Thyroid gland (tissue), 4 donors: ENCODE measurements around the gene AIF1L.

ENCODE experiments used
- CTCF ChIP-seq, 6 experiments: fragments of 200-600 bp in 3 of 6; fragments of 450-650 bp in 3 of 6; sonication (generic) in 3 of 6; IDR thresholded peaks; one replicate each; pipeline ENCODE4 v1.5.1; 2016 to 2019; ENCODE audit warnings: antibody characterized with exemption in 6 of 6, mild to moderate bottlenecking in 2 of 6, inconsistent platforms in 1 of 6, moderate library complexity in 1 of 6
- POLR2A ChIP-seq, 2 donors: fragments of 450-650 bp; IDR thresholded peaks; one replicate each; pipeline ENCODE4 v1.6.1; 2017; ENCODE audit warnings: antibody characterized with exemption in 2 of 2, mild to moderate bottlenecking in 2 of 2, moderate library complexity in 1 of 2

- TF ChIP-seq POLR2A (IDR thresholded peaks at IDR 0.05) (no peak), CTCF (IDR thresholded peaks at IDR 0.05) (no peak)
Observed at GRCh38 chr9:131105952-131106351, 9.6 kb downstream of the AIF1L start.
